Measurements from ENCODE around the gene VPREB3.

VPREB3 gene

GRCh38 chr22:23716811-23717801 lies 37.1 kb downstream of the VPREB3 start:
- Histone ChIP-seq H3K9ac (ENCODE audit: low read length) (peak overlapping the region; percentile 64), H3K27ac (ENCODE audit: low read depth, low read length) (peak overlapping the region; percentile 88), H3K4me1 (ENCODE audit: insufficient read depth, low read length) (peaks cover 12% of the 10 kb centered on the region), H3K36me3 (ENCODE audit: insufficient read depth, low read length) (peaks cover 5% of the 10 kb centered on the region), H3K9me3 (ENCODE audit: low read length) (no peaks in the 10 kb centered on the region), H3K4me3 (ENCODE audit: low read depth in 1 of 2, low read length in 2 of 2) (peak overlapping the region; percentile 78 to 96), H3K27me3 (ENCODE audit: control insufficient read depth in 1 of 2, insufficient read depth in 2 of 2, low read length in 2 of 2) (no peaks in the 10 kb centered on the region)

- H3K9ac ChIP-seq (ENCODE audit: low read length): no peak overlapping the region
- no peak overlapping the region for H3K27ac ChIP-seq (ENCODE audit: low read depth, low read length)
Measured at GRCh38 chr22:23715806-23716375, 38.3 kb downstream of the VPREB3 start.

GRCh38 chr22:23714596-23715578 lies 39.3 kb downstream of the VPREB3 start:
- Histone ChIP-seq H3K27me3 (ENCODE audit: control insufficient read depth in 1 of 2, insufficient read depth in 2 of 2, low read length in 2 of 2) (no peaks in the 10 kb centered on the region), H3K27ac (ENCODE audit: low read depth, low read length) (no peak overlapping the region), H3K9ac (ENCODE audit: low read length) (no peak overlapping the region), H3K9me3 (ENCODE audit: low read length) (no peaks in the 10 kb centered on the region), H3K4me3 (ENCODE audit: low read depth in 1 of 2, low read length in 2 of 2) (no peak overlapping the region), H3K4me1 (ENCODE audit: insufficient read depth, low read length) (peaks cover 12% of the 10 kb centered on the region), H3K36me3 (ENCODE audit: insufficient read depth, low read length) (peaks cover 27% of the 10 kb centered on the region)

More at GRCh38 chr22:23715806-23716375, 38.3 kb downstream of the VPREB3 start:
- peaks cover 12% of the 10 kb centered on the region for H3K4me1 ChIP-seq (ENCODE audit: insufficient read depth, low read length)
- H3K9me3 ChIP-seq (ENCODE audit: low read length): no peaks in the 10 kb centered on the region
- no peaks in the 10 kb centered on the region for H3K27me3 ChIP-seq (ENCODE audit: control insufficient read depth in 1 of 2, insufficient read depth in 2 of 2, low read length in 2 of 2)
- peaks cover 17% of the 10 kb centered on the region for H3K36me3 ChIP-seq (ENCODE audit: insufficient read depth, low read length)
- peak overlapping the region in 1 of 2 donors; percentile 78 for H3K4me3 ChIP-seq (ENCODE audit: low read depth in 1 of 2, low read length in 2 of 2)

- H3K9ac ChIP-seq (ENCODE audit: low read length): no peak overlapping the region
- no peak overlapping the region for H3K4me3 ChIP-seq (ENCODE audit: low read depth in 1 of 2, low read length in 2 of 2)
- peaks cover 36% of the 10 kb centered on the region for H3K36me3 ChIP-seq (ENCODE audit: insufficient read depth, low read length)
- H3K9me3 ChIP-seq (ENCODE audit: low read length): no peaks in the 10 kb centered on the region
- no peak overlapping the region for H3K27ac ChIP-seq (ENCODE audit: low read depth, low read length)
- no peaks in the 10 kb centered on the region for H3K27me3 ChIP-seq (ENCODE audit: control insufficient read depth in 1 of 2, insufficient read depth in 2 of 2, low read length in 2 of 2)
- peaks cover 12% of the 10 kb centered on the region for H3K4me1 ChIP-seq (ENCODE audit: insufficient read depth, low read length)
Measured at GRCh38 chr22:23713696-23714595, 40.3 kb downstream of the VPREB3 start.

- Histone ChIP-seq H3K4me1 (ENCODE audit: insufficient read depth, low read length) (peaks cover 8% of the 10 kb centered on the region), H3K9ac (ENCODE audit: low read length) (no peak overlapping the region), H3K27ac (ENCODE audit: low read depth, low read length) (no peak overlapping the region), H3K27me3 (ENCODE audit: control insufficient read depth in 1 of 2, insufficient read depth in 2 of 2, low read length in 2 of 2) (no peaks in the 10 kb centered on the region), H3K9me3 (ENCODE audit: low read length) (no peaks in the 10 kb centered on the region), H3K36me3 (ENCODE audit: insufficient read depth, low read length) (peaks cover 52% of the 10 kb centered on the region), H3K4me3 (ENCODE audit: low read depth in 1 of 2, low read length in 2 of 2) (no peak overlapping the region)
Measured at GRCh38 chr22:23712256-23712655, 42.0 kb downstream of the VPREB3 start.

GRCh38 chr22:23709107-23709506 lies 45.1 kb downstream of the VPREB3 start:
- no peaks in the 10 kb centered on the region for H3K9me3 ChIP-seq (ENCODE audit: low read length)
- no peak overlapping the region for H3K4me3 ChIP-seq (ENCODE audit: low read depth in 1 of 2, low read length in 2 of 2)
- H3K27me3 ChIP-seq (ENCODE audit: control insufficient read depth in 1 of 2, insufficient read depth in 2 of 2, low read length in 2 of 2): no peaks in the 10 kb centered on the region
- no peak overlapping the region for H3K9ac ChIP-seq (ENCODE audit: low read length)
- peaks cover 72% of the 10 kb centered on the region for H3K36me3 ChIP-seq (ENCODE audit: insufficient read depth, low read length)
- no peaks in the 10 kb centered on the region for H3K4me1 ChIP-seq (ENCODE audit: insufficient read depth, low read length)
- no peak overlapping the region for H3K27ac ChIP-seq (ENCODE audit: low read depth, low read length)

GRCh38 chr22:23708270-23708669 lies 46.0 kb downstream of the VPREB3 start:
- Histone ChIP-seq H3K36me3 (ENCODE audit: insufficient read depth, low read length) (peaks cover 74% of the 10 kb centered on the region), H3K27me3 (ENCODE audit: control insufficient read depth in 1 of 2, insufficient read depth in 2 of 2, low read length in 2 of 2) (no peaks in the 10 kb centered on the region), H3K9me3 (ENCODE audit: low read length) (no peaks in the 10 kb centered on the region), H3K9ac (ENCODE audit: low read length) (no peak overlapping the region), H3K27ac (ENCODE audit: low read depth, low read length) (no peak overlapping the region), H3K4me3 (ENCODE audit: low read depth in 1 of 2, low read length in 2 of 2) (no peak overlapping the region), H3K4me1 (ENCODE audit: insufficient read depth, low read length) (no peaks in the 10 kb centered on the region)

GRCh38 chr22:23705358-23705757 lies 48.9 kb downstream of the VPREB3 start:
- Histone ChIP-seq H3K27ac (ENCODE audit: low read depth, low read length) (no peak overlapping the region), H3K4me3 (ENCODE audit: low read depth in 1 of 2, low read length in 2 of 2) (no peak overlapping the region), H3K4me1 (ENCODE audit: insufficient read depth, low read length) (no peaks in the 10 kb centered on the region), H3K27me3 (ENCODE audit: control insufficient read depth in 1 of 2, insufficient read depth in 2 of 2, low read length in 2 of 2) (no peaks in the 10 kb centered on the region), H3K9me3 (ENCODE audit: low read length) (no peaks in the 10 kb centered on the region), H3K9ac (ENCODE audit: low read length) (no peak overlapping the region), H3K36me3 (ENCODE audit: insufficient read depth, low read length) (peaks cover 65% of the 10 kb centered on the region)

GRCh38 chr22:23704829-23705228 lies 49.4 kb downstream of the VPREB3 start:
- Histone ChIP-seq H3K9me3 (ENCODE audit: low read length) (no peaks in the 10 kb centered on the region), H3K4me3 (ENCODE audit: low read depth in 1 of 2, low read length in 2 of 2) (no peak overlapping the region), H3K36me3 (ENCODE audit: insufficient read depth, low read length) (peaks cover 64% of the 10 kb centered on the region), H3K9ac (ENCODE audit: low read length) (no peak overlapping the region), H3K4me1 (ENCODE audit: insufficient read depth, low read length) (no peaks in the 10 kb centered on the region), H3K27me3 (ENCODE audit: control insufficient read depth in 1 of 2, insufficient read depth in 2 of 2, low read length in 2 of 2) (no peaks in the 10 kb centered on the region), H3K27ac (ENCODE audit: low read depth, low read length) (no peak overlapping the region)

- Histone ChIP-seq H3K27me3 (ENCODE audit: control insufficient read depth in 1 of 2, insufficient read depth in 2 of 2, low read length in 2 of 2) (no peaks in the 10 kb centered on the region), H3K4me3 (ENCODE audit: low read depth in 1 of 2, low read length in 2 of 2) (no peak overlapping the region), H3K27ac (ENCODE audit: low read depth, low read length) (no peak overlapping the region), H3K4me1 (ENCODE audit: insufficient read depth, low read length) (no peaks in the 10 kb centered on the region), H3K9ac (ENCODE audit: low read length) (no peak overlapping the region), H3K36me3 (ENCODE audit: insufficient read depth, low read length) (peaks cover 57% of the 10 kb centered on the region), H3K9me3 (ENCODE audit: low read length) (no peaks in the 10 kb centered on the region)
Measured at GRCh38 chr22:23704062-23704461, 50.2 kb downstream of the VPREB3 start.
